Measurements from ENCODE around the gene EEF1A2. TPM values are rescaled to one million over a fixed set of nuclear protein-coding genes. Genes with fewer than 3 reads are reported as not detected.
A peak's percentile ranks its signal among the peaks of the same experiment; 100 is the strongest.

EEF1A2 gene
- total RNA-seq, 2 donors from 2014 or later: 0.47 to 0.99 TPM

- Mint-ChIP-seq H3K36me3 (ENCODE audit: low read depth) (no peaks in the 10 kb centered on the region), H3K4me3 (no peak overlapping the region), H3K27ac (no peak overlapping the region), H3K27me3 (peaks cover 36% of the 10 kb centered on the region), H3K4me1 (peaks cover 6% of the 10 kb centered on the region)
- no peak for DNase-seq
- ATAC-seq: no peak
- H3K9me3 ChIP-seq (ENCODE audit: control insufficient read depth, low read length, poor library complexity, severe bottlenecking): no peaks in the 10 kb centered on the region
Observed at GRCh38 chr20:63505723-63506122, 6.8 kb upstream of the EEF1A2 start.

- H3K27ac Mint-ChIP-seq: no peak overlapping the region
- H3K4me1 Mint-ChIP-seq: peaks cover 6% of the 10 kb centered on the region
- H3K4me3 Mint-ChIP-seq: no peak overlapping the region
- no peaks in the 10 kb centered on the region for H3K36me3 Mint-ChIP-seq (ENCODE audit: low read depth)
- H3K9me3 ChIP-seq (ENCODE audit: control insufficient read depth, low read length, poor library complexity, severe bottlenecking): no peaks in the 10 kb centered on the region
- no peak for DNase-seq
- no peak for ATAC-seq
- H3K27me3 Mint-ChIP-seq: peaks cover 36% of the 10 kb centered on the region
Observed at GRCh38 chr20:63505281-63505680, 6.4 kb upstream of the EEF1A2 start.

GRCh38 chr20:63504642-63505041 is 5.8 kb upstream of the EEF1A2 start:
- H3K36me3 Mint-ChIP-seq (ENCODE audit: low read depth): no peaks in the 10 kb centered on the region

GRCh38 chr20:63503524-63503923 is 4.6 kb upstream of the EEF1A2 start:
- no peak overlapping the region for H3K4me3 Mint-ChIP-seq
- peaks cover 6% of the 10 kb centered on the region for H3K4me1 Mint-ChIP-seq
- ATAC-seq (no peak), DNase-seq (no peak)
- no peaks in the 10 kb centered on the region for H3K9me3 ChIP-seq (ENCODE audit: control insufficient read depth, low read length, poor library complexity, severe bottlenecking)
- peaks cover 22% of the 10 kb centered on the region for H3K27me3 Mint-ChIP-seq
- H3K36me3 Mint-ChIP-seq (ENCODE audit: low read depth): no peaks in the 10 kb centered on the region
- H3K27ac Mint-ChIP-seq: no peak overlapping the region

More at GRCh38 chr20:63504642-63505041, 5.8 kb upstream of the EEF1A2 start:
- no peak overlapping the region for H3K4me3 Mint-ChIP-seq
- H3K27ac Mint-ChIP-seq: no peak overlapping the region
- H3K4me1 Mint-ChIP-seq: peaks cover 6% of the 10 kb centered on the region
- no peak for DNase-seq
- ATAC-seq: no peak
- H3K9me3 ChIP-seq (ENCODE audit: control insufficient read depth, low read length, poor library complexity, severe bottlenecking): no peaks in the 10 kb centered on the region
- peaks cover 30% of the 10 kb centered on the region for H3K27me3 Mint-ChIP-seq

- no peaks in the 10 kb centered on the region for H3K9me3 ChIP-seq (ENCODE audit: control insufficient read depth, low read length, poor library complexity, severe bottlenecking)
- Mint-ChIP-seq H3K27me3 (peaks cover 16% of the 10 kb centered on the region), H3K27ac (no peak overlapping the region), H3K4me3 (no peak overlapping the region), H3K36me3 (ENCODE audit: low read depth) (no peaks in the 10 kb centered on the region), H3K4me1 (peaks cover 3% of the 10 kb centered on the region)
- DNase-seq (no peak), ATAC-seq (no peak)
Observed at GRCh38 chr20:63502671-63503172, 3.8 kb upstream of the EEF1A2 start.

- H3K4me1 Mint-ChIP-seq: peaks cover 3% of the 10 kb centered on the region
- H3K27ac Mint-ChIP-seq: no peak overlapping the region
- ATAC-seq (no peak), DNase-seq (no peak)
- H3K36me3 Mint-ChIP-seq (ENCODE audit: low read depth): no peaks in the 10 kb centered on the region
- H3K27me3 Mint-ChIP-seq: peaks cover 20% of the 10 kb centered on the region
- H3K9me3 ChIP-seq (ENCODE audit: control insufficient read depth, low read length, poor library complexity, severe bottlenecking): no peaks in the 10 kb centered on the region
- no peak overlapping the region for H3K4me3 Mint-ChIP-seq
Observed at GRCh38 chr20:63501818-63502670, 3.2 kb upstream of the EEF1A2 start.

DNA sequence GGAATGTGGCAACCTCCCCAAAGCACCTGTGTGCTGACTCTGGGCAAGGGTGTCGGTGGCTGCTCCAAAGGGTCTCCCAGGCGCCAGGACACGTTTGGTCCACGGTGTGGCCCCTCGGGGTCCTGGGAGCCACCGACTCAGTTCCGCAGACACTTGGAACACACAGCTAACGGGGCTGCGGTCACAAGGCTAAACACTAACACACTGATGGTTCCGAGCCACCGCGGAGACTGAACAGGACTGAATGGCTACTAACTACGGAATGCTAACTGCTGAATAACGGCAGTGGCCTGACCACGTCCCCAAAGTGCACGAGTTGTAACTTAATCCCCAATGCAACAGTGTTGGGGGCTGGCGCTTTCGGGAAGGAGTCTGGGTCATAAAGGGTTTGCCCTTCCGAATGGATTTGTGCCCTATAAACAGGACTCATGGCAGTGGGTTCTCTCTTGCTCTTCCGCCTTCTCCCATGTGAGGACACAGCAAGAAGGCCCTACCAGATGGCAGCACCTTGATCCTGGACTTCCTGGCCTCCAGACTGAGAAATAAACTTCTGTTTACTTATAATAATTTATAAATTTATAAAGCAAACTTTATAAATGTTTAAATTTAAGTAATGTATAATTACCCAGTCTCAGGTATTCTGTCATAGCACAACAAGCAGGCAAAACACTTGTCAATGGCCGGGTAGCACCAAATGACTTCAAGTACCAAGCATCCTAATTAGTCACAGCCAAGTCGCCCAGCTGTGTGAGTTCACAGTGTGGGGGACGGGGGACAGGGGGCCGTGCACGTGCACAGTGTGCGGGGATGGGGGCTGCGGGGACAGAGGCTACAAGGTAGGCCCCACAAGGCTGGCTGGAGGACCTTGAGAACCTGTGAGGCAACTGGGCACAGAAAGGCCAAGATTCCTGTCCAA is 2.3 kb upstream of the EEF1A2 start:
- Mint-ChIP-seq H3K27ac (no peak overlapping the region), H3K4me1 (peaks cover 1% of the 10 kb centered on the region), H3K36me3 (ENCODE audit: low read depth) (no peaks in the 10 kb centered on the region), H3K4me3 (no peak overlapping the region), H3K27me3 (peaks cover 17% of the 10 kb centered on the region)
- ATAC-seq (no peak), DNase-seq (no peak)
- H3K9me3 ChIP-seq (ENCODE audit: control insufficient read depth, low read length, poor library complexity, severe bottlenecking): no peaks in the 10 kb centered on the region

- H3K36me3 Mint-ChIP-seq (ENCODE audit: low read depth): no peaks in the 10 kb centered on the region
- peaks cover 16% of the 10 kb centered on the region for H3K27me3 Mint-ChIP-seq
- H3K4me1 Mint-ChIP-seq: peaks cover 2% of the 10 kb centered on the region
- no peak for DNase-seq
- H3K27ac Mint-ChIP-seq: no peak overlapping the region
- no peak overlapping the region for H3K4me3 Mint-ChIP-seq
- no peak for ATAC-seq
- H3K9me3 ChIP-seq (ENCODE audit: control insufficient read depth, low read length, poor library complexity, severe bottlenecking): no peaks in the 10 kb centered on the region
Observed at GRCh38 chr20:63500151-63500901, 1.4 kb upstream of the EEF1A2 start.

GRCh38 chr20:63499338-63499969 is 571 bp upstream of the EEF1A2 start:
- peak; percentile 32 for ATAC-seq
- H3K4me3 Mint-ChIP-seq: peak overlapping the region; percentile 57

GRCh38 chr20:63497946-63498935 is 642 bp downstream of the EEF1A2 start:
- no peak overlapping the region for H3K27ac Mint-ChIP-seq
- H3K4me3 Mint-ChIP-seq: peak overlapping the region; percentile 75
- ATAC-seq (no peak), DNase-seq (no peak)
- peaks cover 2% of the 10 kb centered on the region for H3K4me1 Mint-ChIP-seq
- H3K27me3 Mint-ChIP-seq: peaks cover 12% of the 10 kb centered on the region
- no peaks in the 10 kb centered on the region for H3K9me3 ChIP-seq (ENCODE audit: control insufficient read depth, low read length, poor library complexity, severe bottlenecking)
- H3K36me3 Mint-ChIP-seq (ENCODE audit: low read depth): no peaks in the 10 kb centered on the region

More at GRCh38 chr20:63499338-63499969, 571 bp upstream of the EEF1A2 start:
- H3K36me3 Mint-ChIP-seq (ENCODE audit: low read depth): no peaks in the 10 kb centered on the region
- no peak overlapping the region for H3K27ac Mint-ChIP-seq
- no peaks in the 10 kb centered on the region for H3K9me3 ChIP-seq (ENCODE audit: control insufficient read depth, low read length, poor library complexity, severe bottlenecking)
- peaks cover 16% of the 10 kb centered on the region for H3K27me3 Mint-ChIP-seq
- DNase-seq: no peak
- H3K4me1 Mint-ChIP-seq: peaks cover 2% of the 10 kb centered on the region

GRCh38 chr20:63497138-63497945 is 1.5 kb downstream of the EEF1A2 start:
- H3K36me3 Mint-ChIP-seq (ENCODE audit: low read depth): no peaks in the 10 kb centered on the region
- no peak for DNase-seq
- H3K4me1 Mint-ChIP-seq: peaks cover 2% of the 10 kb centered on the region
- H3K9me3 ChIP-seq (ENCODE audit: control insufficient read depth, low read length, poor library complexity, severe bottlenecking): no peaks in the 10 kb centered on the region
- no peak overlapping the region for H3K27ac Mint-ChIP-seq
- peaks cover 12% of the 10 kb centered on the region for H3K27me3 Mint-ChIP-seq
- peak overlapping the region; percentile 41 for H3K4me3 Mint-ChIP-seq
- ATAC-seq: no peak
